Breast epithelium (tissue), 4 donors: ENCODE measurements around the gene MRPL55. TPM values are rescaled to one million over a fixed set of nuclear protein-coding genes. Genes with fewer than 3 reads are reported as not detected.
A peak's percentile ranks its signal among the peaks of the same experiment; 100 is the strongest.

Experiments used
- DNase-seq, 2 donors: peaks; one replicate each; pipeline ENCODE4 v3.0.0-alpha.2; 2019; ENCODE audit warnings: low spot score in 2 of 2
- H3K27ac ChIP-seq, 2 donors: fragments of 200-600 bp; sonication (generic) in 1 of 2; one replicate each; pipeline ENCODE4 v1.5.1; 2016 to 2019; ENCODE audit warnings: mild to moderate bottlenecking in 1 of 2
- H3K27me3 ChIP-seq, 2 donors: fragments of 200-600 bp; sonication (generic) in 1 of 2; one replicate each; pipeline versions ENCODE4 v1.5.1 to v1.6.0; 2017 to 2019; ENCODE audit warnings: control low read depth in 1 of 2, mild to moderate bottlenecking in 1 of 2
- H3K36me3 ChIP-seq: fragments of 200-600 bp; one replicate; pipeline ENCODE4 v1.5.1; 2019
- H3K4me1 ChIP-seq, 2 donors: fragments of 200-600 bp; sonication (generic); one replicate each; pipeline ENCODE4 v1.5.1; 2016 to 2019; ENCODE audit warnings: control low read depth in 1 of 2
- H3K4me3 ChIP-seq, 3 donors: fragments of 200-600 bp; sonication (generic); 1 replicate in 2 of 3; 2 replicates in 1 of 3; pipeline ENCODE4 v1.5.1; 2016 to 2019; ENCODE audit warnings: mild to moderate bottlenecking in 3 of 3, moderate library complexity in 2 of 3
- H3K9me3 ChIP-seq, 2 donors: fragments of 200-600 bp; sonication (generic) in 1 of 2; one replicate each; pipeline ENCODE4 v1.5.1; 2016 to 2019; ENCODE audit warnings: control low read depth in 1 of 2
- POLR2A ChIP-seq: fragments of 450-650 bp; IDR thresholded peaks from one replicate; pipeline ENCODE4 v1.6.1; 2016; ENCODE audit warnings: antibody characterized with exemption, mild to moderate bottlenecking, moderate library complexity
- POLR2AphosphoS5 ChIP-seq, 3 donors: sonication (generic); formaldehyde crosslinking; IDR thresholded peaks; one replicate each; pipeline ENCODE4 v1.6.1; 2017; ENCODE audit warnings: antibody characterized with exemption in 3 of 3
- intact Hi-C: fragments of 100-400 bp; cut with DNase I; formaldehyde crosslinking; loops from one replicate; pipeline ENCODE4 v1.15.1; 2023; ENCODE audit warnings: low total_unique reads
- total RNA-seq, 3 donors: library from RNA; depleted of rRNA; stranded (reverse); fragments of >200 nt; gene quantifications; one replicate each; pipeline ENCODE4 v1.1.0, GENCODE V29; 2016
- TF ChIP-seq, protein P1 (sequence below), 3 donors: fragments of 450-650 bp; IDR thresholded peaks; one replicate each; pipeline ENCODE4 v1.5.1; 2016 to 2017; ENCODE audit warnings: antibody characterized with exemption in 3 of 3, mild to moderate bottlenecking in 3 of 3, moderate library complexity in 3 of 3

MRPL55 gene
- total RNA-seq, 3 donors from 2014 or later = 76.4 to 108 (median 102) TPM

DNA sequence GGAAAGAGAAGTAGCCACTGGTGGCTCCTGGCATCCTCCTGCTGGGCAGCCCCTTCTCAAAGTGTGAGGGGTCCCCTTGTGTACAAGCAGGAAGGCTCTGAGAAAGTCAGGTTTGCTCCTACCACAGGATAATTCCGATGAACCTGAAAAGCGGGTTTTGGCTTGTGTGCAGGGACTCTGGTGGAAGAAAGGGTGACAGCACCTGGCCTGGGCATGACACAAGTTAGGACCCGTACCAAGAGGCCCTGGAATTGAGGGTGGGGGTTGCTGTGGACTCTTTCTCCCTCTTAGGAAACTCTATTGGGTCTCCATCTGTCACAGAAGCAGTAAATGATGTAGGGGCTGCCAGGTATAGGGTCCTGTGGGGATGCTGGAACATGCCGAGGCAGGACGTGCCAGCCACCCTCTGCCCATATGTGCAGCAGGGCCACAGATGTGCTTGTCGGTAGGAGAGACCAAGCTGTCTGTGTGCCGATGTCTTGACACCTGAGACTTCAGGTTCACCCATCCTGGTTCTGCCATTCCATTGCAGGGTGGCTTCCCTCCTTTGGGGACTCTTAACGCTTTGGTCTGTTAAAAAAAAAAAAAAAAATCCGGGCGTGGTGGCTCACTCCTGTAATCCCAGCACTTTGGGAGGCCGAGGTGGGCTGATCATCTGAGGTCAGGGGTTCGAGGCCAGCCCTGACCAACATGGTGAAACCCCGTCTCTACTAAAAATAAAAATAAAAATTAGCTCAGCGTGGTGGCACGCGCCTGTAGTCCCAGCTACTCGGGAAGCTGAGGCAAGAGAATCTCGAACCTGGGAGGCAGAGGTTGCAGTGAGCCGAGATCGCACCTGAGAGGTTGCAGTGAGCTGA lies 15.8 kb downstream of the MRPL55 start:
- Histone ChIP-seq H3K27me3 (no peaks in the 10 kb centered on the region), H3K4me1 (peaks cover 25 to 44% of the 10 kb centered on the region in 2 donors), H3K36me3 (peaks cover 4% of the 10 kb centered on the region), H3K27ac (no peak overlapping the region), H3K9me3 (peaks cover 5 to 9% of the 10 kb centered on the region in 2 donors), H3K4me3 (no peak overlapping the region)
- TF ChIP-seq POLR2A (no peak), POLR2AphosphoS5 (IDR thresholded peaks at IDR 0.05) (no peak)
- TF ChIP-seq, protein P1, sequence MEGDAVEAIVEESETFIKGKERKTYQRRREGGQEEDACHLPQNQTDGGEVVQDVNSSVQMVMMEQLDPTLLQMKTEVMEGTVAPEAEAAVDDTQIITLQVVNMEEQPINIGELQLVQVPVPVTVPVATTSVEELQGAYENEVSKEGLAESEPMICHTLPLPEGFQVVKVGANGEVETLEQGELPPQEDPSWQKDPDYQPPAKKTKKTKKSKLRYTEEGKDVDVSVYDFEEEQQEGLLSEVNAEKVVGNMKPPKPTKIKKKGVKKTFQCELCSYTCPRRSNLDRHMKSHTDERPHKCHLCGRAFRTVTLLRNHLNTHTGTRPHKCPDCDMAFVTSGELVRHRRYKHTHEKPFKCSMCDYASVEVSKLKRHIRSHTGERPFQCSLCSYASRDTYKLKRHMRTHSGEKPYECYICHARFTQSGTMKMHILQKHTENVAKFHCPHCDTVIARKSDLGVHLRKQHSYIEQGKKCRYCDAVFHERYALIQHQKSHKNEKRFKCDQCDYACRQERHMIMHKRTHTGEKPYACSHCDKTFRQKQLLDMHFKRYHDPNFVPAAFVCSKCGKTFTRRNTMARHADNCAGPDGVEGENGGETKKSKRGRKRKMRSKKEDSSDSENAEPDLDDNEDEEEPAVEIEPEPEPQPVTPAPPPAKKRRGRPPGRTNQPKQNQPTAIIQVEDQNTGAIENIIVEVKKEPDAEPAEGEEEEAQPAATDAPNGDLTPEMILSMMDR (IDR thresholded peaks at IDR 0.05) = no peak
- DNase-seq = peak in 1 of 2 donors; percentile 13
- intact Hi-C loops = no loop called here

- H3K4me1 ChIP-seq = peaks cover 32 to 49% of the 10 kb centered on the region in 2 donors
- H3K27me3 ChIP-seq = no peaks in the 10 kb centered on the region
- no peak overlapping the region for H3K4me3 ChIP-seq
- H3K27ac ChIP-seq = no peak overlapping the region
- peaks cover 5 to 9% of the 10 kb centered on the region in 2 donors for H3K9me3 ChIP-seq
- intact Hi-C loops = no loop called here
- no peaks in the 10 kb centered on the region for H3K36me3 ChIP-seq
- DNase-seq = no peak
- TF ChIP-seq, protein P1 (IDR thresholded peaks at IDR 0.05) = no peak
- no peak for TF ChIP-seq POLR2A
- TF ChIP-seq POLR2AphosphoS5 (IDR thresholded peaks at IDR 0.05) = no peak
These were observed 16.6 kb downstream of the MRPL55 start for GRCh38 chr1:228092342-228093049.

GRCh38 chr1:228091084-228091483 lies 18.0 kb downstream of the MRPL55 start:
- H3K27me3 ChIP-seq = no peaks in the 10 kb centered on the region
- peak overlapping the region in 1 of 3 donors; percentile 41 for H3K4me3 ChIP-seq
- no peak for DNase-seq
- TF ChIP-seq POLR2A (no peak), POLR2AphosphoS5 (IDR thresholded peaks at IDR 0.05) (no peak)
- TF ChIP-seq, protein P1 (IDR thresholded peaks at IDR 0.05) = no peak
- peaks cover 5 to 9% of the 10 kb centered on the region in 2 donors for H3K9me3 ChIP-seq
- H3K4me1 ChIP-seq = peaks cover 37 to 58% of the 10 kb centered on the region in 2 donors
- no peak overlapping the region for H3K27ac ChIP-seq
- intact Hi-C loops = no loop called here
- H3K36me3 ChIP-seq = no peaks in the 10 kb centered on the region

DNA sequence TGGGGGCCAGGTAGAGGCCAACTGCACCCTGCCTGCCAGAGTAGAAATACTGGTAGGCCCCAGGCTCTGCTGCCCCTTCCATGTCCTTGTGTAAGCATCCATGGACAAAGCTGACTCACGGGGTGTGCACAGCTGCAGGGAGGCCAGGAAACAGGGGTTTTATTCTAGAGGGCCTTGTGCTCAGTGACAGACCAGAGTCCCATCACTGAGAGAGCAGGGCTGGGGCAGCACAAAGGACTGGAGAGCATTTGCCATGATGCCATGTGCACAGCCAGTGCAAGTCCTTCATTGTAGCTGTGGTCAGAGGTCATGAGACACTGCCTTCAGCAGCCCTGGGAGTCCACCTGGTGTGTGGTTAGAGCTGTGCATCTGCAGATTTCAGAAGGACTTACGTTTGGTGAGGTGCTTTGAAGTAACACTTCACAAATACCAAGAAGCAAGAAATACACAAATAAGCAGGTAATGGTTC lies 18.5 kb downstream of the MRPL55 start:
- Histone ChIP-seq H3K36me3 (no peaks in the 10 kb centered on the region), H3K27ac (no peak overlapping the region), H3K9me3 (peaks cover 5 to 9% of the 10 kb centered on the region in 2 donors), H3K27me3 (no peaks in the 10 kb centered on the region), H3K4me1 (peaks cover 37 to 61% of the 10 kb centered on the region in 2 donors), H3K4me3 (peak overlapping the region in 1 of 3 donors; percentile 41)
- DNase-seq = no peak
- intact Hi-C loops = no loop called here
- TF ChIP-seq, protein P1 (IDR thresholded peaks at IDR 0.05) = no peak
- no peak for TF ChIP-seq POLR2AphosphoS5 (IDR thresholded peaks at IDR 0.05)
- no peak for TF ChIP-seq POLR2A
